Gastrocnemius medialis (tissue), 4 donors: ENCODE results near the gene SPACA7. TPM values are rescaled to one million over a fixed set of nuclear protein-coding genes. Genes with fewer than 3 reads are reported as not detected.

Source experiments
- ATAC-seq, 2 donors: fragments of 150-250 bp; one replicate each; pipeline ENCODE4 v1.9.1; 2016
- DNase-seq, 2 donors: peaks; one replicate each; pipeline ENCODE4 v3.0.0-alpha.2; 2019
- H3K27ac ChIP-seq, 4 donors: fragments of 200-600 bp; sonication (generic); 1 replicate in 1 of 4; 2 replicates in 3 of 4; pipeline ENCODE4 v1.5.1; 2016 to 2018; ENCODE audit warnings: mild to moderate bottlenecking in 2 of 4, moderate library complexity in 1 of 4
- H3K27me3 ChIP-seq, 3 donors: fragments of 200-600 bp; sonication (generic) in 2 of 3; 1 replicate in 1 of 3; 2 replicates in 2 of 3; pipeline versions ENCODE4 v1.5.1 to v1.6.0; 2016 to 2019; ENCODE audit warnings: mild to moderate bottlenecking in 1 of 3, moderate library complexity in 1 of 3
- H3K36me3 ChIP-seq, 2 donors: fragments of 200-600 bp; sonication (generic) in 1 of 2; one replicate each; pipeline ENCODE4 v1.5.1; 2017 to 2018
- H3K4me1 ChIP-seq, 2 donors: fragments of 200-600 bp; sonication (generic) in 1 of 2; one replicate each; pipeline ENCODE4 v1.5.1; 2016 to 2017; ENCODE audit warnings: mild to moderate bottlenecking in 2 of 2
- H3K4me3 ChIP-seq, 4 donors: fragments of 200-600 bp; sonication (generic) in 3 of 4; 1 replicate in 1 of 4; 2 replicates in 3 of 4; pipeline ENCODE4 v1.5.1; 2016 to 2019; ENCODE audit warnings: mild to moderate bottlenecking in 2 of 4
- H3K9me3 ChIP-seq, 3 donors: fragments of 200-600 bp; sonication (generic) in 2 of 3; 1 replicate in 1 of 3; 2 replicates in 2 of 3; pipeline ENCODE4 v1.5.1; 2016 to 2019
- CTCF ChIP-seq, 5 experiments: fragments of 450-650 bp in 3 of 5; fragments of 200-600 bp in 2 of 5; sonication (generic) in 2 of 5; IDR thresholded peaks in 4 of 5; conservative IDR thresholded peaks in 1 of 5; 1 replicate in 4 of 5; 2 replicates in 1 of 5; pipeline ENCODE4 v1.5.1; 2016 to 2019; ENCODE audit warnings: antibody characterized with exemption in 5 of 5, mild to moderate bottlenecking in 3 of 5, moderate library complexity in 3 of 5
- POLR2A ChIP-seq, 2 donors: fragments of 450-650 bp; IDR thresholded peaks; one replicate each; pipeline ENCODE4 v1.6.1; 2017; ENCODE audit warnings: antibody characterized with exemption in 2 of 2, mild to moderate bottlenecking in 2 of 2, moderate library complexity in 2 of 2
- in situ Hi-C, 4 donors: fragments of 200-750 bp; cut with MboI; loops; one replicate each; pipeline versions ENCODE4 v1.15.0 to v1.8.0; 2017; ENCODE audit warnings: low sequenced_read_pairs in 4 of 4
- intact Hi-C: fragments of 100-400 bp; cut with DNase I; formaldehyde crosslinking; loops from one replicate; pipeline ENCODE4 v1.15.1; 2023; ENCODE audit warnings: low total_unique reads
- total RNA-seq, 4 donors: library from RNA; depleted of rRNA; stranded (reverse); fragments of >200 nt; gene quantifications; one replicate each; pipeline versions ENCODE4 v1.1.0 to v1.2.3, GENCODE V29; 2016

Gene SPACA7
- total RNA-seq, 4 donors from 2014 or later = not detected

GRCh38 chr13:112342841-112343361 is 33.3 kb upstream of the SPACA7 start:
- no peak for ATAC-seq

GRCh38 chr13:112343591-112343990 is 32.6 kb upstream of the SPACA7 start:
- Histone ChIP-seq H3K27ac (no peak overlapping the region), H3K27me3 (peaks cover 21 to 33% (median 27%) of the 10 kb centered on the region in 3 donors), H3K36me3 (no peaks in the 10 kb centered on the region), H3K4me1 (no peaks in the 10 kb centered on the region), H3K9me3 (no peaks in the 10 kb centered on the region), H3K4me3 (no peak overlapping the region)
- in situ Hi-C loops = no loop called here
- DNase-seq = no peak
- ATAC-seq = no peak
- intact Hi-C loops = loop anchor here (10.0 kb wide), 1 partner anchor 789 kb away; no protein-coding TSS in a partner anchor
- TF ChIP-seq POLR2A (IDR thresholded peaks at IDR 0.05) = no peak
- no peak for TF ChIP-seq CTCF (IDR thresholded peaks at IDR 0.05 in 4 of 5, conservative IDR thresholded peaks at IDR 0.05 in 1 of 5)

More at GRCh38 chr13:112342841-112343361, 33.3 kb upstream of the SPACA7 start:
- Histone ChIP-seq H3K36me3 (no peaks in the 10 kb centered on the region), H3K4me3 (no peak overlapping the region), H3K4me1 (no peaks in the 10 kb centered on the region), H3K9me3 (no peaks in the 10 kb centered on the region), H3K27ac (no peak overlapping the region), H3K27me3 (peaks cover 16 to 31% (median 25%) of the 10 kb centered on the region in 3 donors)
- in situ Hi-C loops = no loop called here
- intact Hi-C loops = loop anchor here (10.0 kb wide), 1 partner anchor 788 kb away; no protein-coding TSS in a partner anchor
- DNase-seq = no peak
- TF ChIP-seq CTCF (IDR thresholded peaks at IDR 0.05 in 4 of 5, conservative IDR thresholded peaks at IDR 0.05 in 1 of 5) (no peak), POLR2A (IDR thresholded peaks at IDR 0.05) (no peak)

- H3K4me3 ChIP-seq = no peak overlapping the region
- intact Hi-C loops = loop anchor here (10.0 kb wide), 1 partner anchor 791 kb away; no protein-coding TSS in a partner anchor
- no peaks in the 10 kb centered on the region for H3K4me1 ChIP-seq
- peaks cover 23 to 36% (median 27%) of the 10 kb centered on the region in 3 donors for H3K27me3 ChIP-seq
- in situ Hi-C loops = no loop called here
- H3K27ac ChIP-seq = no peak overlapping the region
- ATAC-seq (no peak), DNase-seq (no peak)
- no peaks in the 10 kb centered on the region for H3K9me3 ChIP-seq
- no peak for TF ChIP-seq CTCF (IDR thresholded peaks at IDR 0.05 in 4 of 5, conservative IDR thresholded peaks at IDR 0.05 in 1 of 5)
- no peak for TF ChIP-seq POLR2A (IDR thresholded peaks at IDR 0.05)
- no peaks in the 10 kb centered on the region for H3K36me3 ChIP-seq
Measured at GRCh38 chr13:112345826-112346172, 30.4 kb upstream of the SPACA7 start.

GRCh38 chr13:112346173-112346898 is 29.8 kb upstream of the SPACA7 start:
- Histone ChIP-seq H3K4me1 (no peaks in the 10 kb centered on the region), H3K27ac (no peak overlapping the region), H3K9me3 (no peaks in the 10 kb centered on the region), H3K4me3 (no peak overlapping the region), H3K27me3 (peaks cover 23 to 36% (median 27%) of the 10 kb centered on the region in 3 donors), H3K36me3 (no peaks in the 10 kb centered on the region)
- ATAC-seq = no peak
- intact Hi-C loops (loop anchor here (10.0 kb wide), 1 partner anchor 792 kb away; no protein-coding TSS in a partner anchor), in situ Hi-C loops (no loop called here)
- TF ChIP-seq POLR2A (IDR thresholded peaks at IDR 0.05) (no peak), CTCF (IDR thresholded peaks at IDR 0.05 in 4 of 5, conservative IDR thresholded peaks at IDR 0.05 in 1 of 5) (no peak)
- DNase-seq = no peak
